HEK293T (cell line): ENCODE results near the gene GXYLT1.

Experiments
- CTCF ChIA-PET: fragments of 350-600 bp; formaldehyde crosslinking; extraction: SDS; loops from one replicate; lab custom pipeline; 2021; ENCODE audit warnings: antibody characterized with exemption, inconsistent platforms; lab: Yijun Ruan, JAX
- POLR2A ChIA-PET: fragments of 350-600 bp; formaldehyde crosslinking; extraction: SDS; loops from one replicate; lab custom pipeline; 2020; ENCODE audit warnings: antibody characterized with exemption, inconsistent platforms; lab: Yijun Ruan, JAX
- DNase-seq: peaks from one replicate; pipeline ENCODE4 v3.0.0; 2012; ENCODE audit warnings: mixed read lengths; ENCODE audit errors: extremely low spot score
- ARNT ChIP-seq: fragments of 450-650 bp; IDR thresholded peaks from 2 replicates; pipeline ENCODE4 v1.6.1; 2017; ENCODE audit warnings: mild to moderate bottlenecking
- BHLHE40 ChIP-seq: fragments of 450-650 bp; IDR thresholded peaks from 2 replicates; pipeline ENCODE4 v1.6.1; 2016; ENCODE audit warnings: mild to moderate bottlenecking, moderate library complexity, borderline replicate concordance
- CTBP1 ChIP-seq: fragments of 450-650 bp; IDR thresholded peaks from 2 replicates; pipeline ENCODE4 v1.6.1; 2016; ENCODE audit warnings: borderline replicate concordance
- ELF4 ChIP-seq: fragments of 450-650 bp; IDR thresholded peaks from 2 replicates; pipeline ENCODE4 v1.6.1; 2017; ENCODE audit warnings: antibody characterized with exemption
- FOXA1 ChIP-seq: fragments of 450-650 bp; IDR thresholded peaks from 2 replicates; pipeline ENCODE4 v1.6.1; 2016; ENCODE audit warnings: mild to moderate bottlenecking
- FOXK2 ChIP-seq: fragments of 450-650 bp; IDR thresholded peaks from 2 replicates; pipeline ENCODE4 v1.6.1; 2016; ENCODE audit warnings: mild to moderate bottlenecking
- FOXM1 ChIP-seq: fragments of 450-650 bp; IDR thresholded peaks from 2 replicates; pipeline ENCODE4 v1.6.1; 2017; ENCODE audit warnings: mild to moderate bottlenecking, borderline replicate concordance
- HDGF ChIP-seq: fragments of 450-650 bp; IDR thresholded peaks from 2 replicates; pipeline ENCODE4 v1.6.1; 2017; ENCODE audit warnings: antibody characterized with exemption, borderline replicate concordance
- L3MBTL2 ChIP-seq: fragments of 450-650 bp; conservative IDR thresholded peaks from 2 replicates; pipeline ENCODE4 v1.6.1; 2016; ENCODE audit warnings: mild to moderate bottlenecking
- LEF1 ChIP-seq: fragments of 450-650 bp; IDR thresholded peaks from 2 replicates; pipeline ENCODE4 v1.6.1; 2017; ENCODE audit warnings: mild to moderate bottlenecking, borderline replicate concordance
- NFRKB ChIP-seq: fragments of 450-650 bp; IDR thresholded peaks from 2 replicates; pipeline ENCODE4 v1.6.1; 2016; ENCODE audit warnings: mild to moderate bottlenecking, moderate library complexity
- SP1 ChIP-seq: fragments of 450-650 bp; IDR thresholded peaks from 2 replicates; pipeline ENCODE4 v1.6.1; 2017
- SUZ12 ChIP-seq: fragments of 450-650 bp; IDR thresholded peaks from 2 replicates; pipeline ENCODE4 v1.6.1; 2016; ENCODE audit warnings: mild to moderate bottlenecking
- TARDBP ChIP-seq: fragments of 450-650 bp; IDR thresholded peaks from 2 replicates; pipeline ENCODE4 v1.6.1; 2016
- ZNF384 ChIP-seq: fragments of 450-650 bp; IDR thresholded peaks from 2 replicates; pipeline ENCODE4 v1.6.1; 2016
- TF ChIP-seq, protein P1 (sequence below): fragments of 450-650 bp; IDR thresholded peaks from 2 replicates; pipeline ENCODE4 v1.6.1; 2016

Gene GXYLT1

DNA sequence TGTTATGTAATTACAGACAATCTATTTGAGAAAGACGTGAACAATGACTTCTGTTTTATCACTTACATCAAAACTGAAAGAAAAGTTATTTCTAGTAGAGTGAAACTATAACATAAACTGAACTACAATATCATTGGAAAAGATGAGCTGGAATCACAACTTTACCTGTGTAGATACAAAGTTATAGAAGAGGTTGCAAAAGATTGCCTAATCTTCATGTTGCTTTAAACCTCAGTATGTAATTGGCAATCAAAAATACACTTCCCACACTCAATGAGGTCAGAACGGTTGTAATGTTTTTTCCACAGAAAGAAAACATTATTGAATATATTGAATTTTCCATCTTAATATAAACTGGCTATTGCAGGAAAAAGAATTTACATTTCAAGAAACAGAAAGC, 37.7 kb upstream of the GXYLT1 start:
- no peak for TF ChIP-seq TARDBP
- no peak for DNase-seq
- CTCF ChIA-PET = interaction anchor here (0.7 kb wide), 1 partner anchor 923 kb away, joined by 3 read pairs; no protein-coding TSS in a partner anchor
- POLR2A ChIA-PET = no interaction called here

DNA sequence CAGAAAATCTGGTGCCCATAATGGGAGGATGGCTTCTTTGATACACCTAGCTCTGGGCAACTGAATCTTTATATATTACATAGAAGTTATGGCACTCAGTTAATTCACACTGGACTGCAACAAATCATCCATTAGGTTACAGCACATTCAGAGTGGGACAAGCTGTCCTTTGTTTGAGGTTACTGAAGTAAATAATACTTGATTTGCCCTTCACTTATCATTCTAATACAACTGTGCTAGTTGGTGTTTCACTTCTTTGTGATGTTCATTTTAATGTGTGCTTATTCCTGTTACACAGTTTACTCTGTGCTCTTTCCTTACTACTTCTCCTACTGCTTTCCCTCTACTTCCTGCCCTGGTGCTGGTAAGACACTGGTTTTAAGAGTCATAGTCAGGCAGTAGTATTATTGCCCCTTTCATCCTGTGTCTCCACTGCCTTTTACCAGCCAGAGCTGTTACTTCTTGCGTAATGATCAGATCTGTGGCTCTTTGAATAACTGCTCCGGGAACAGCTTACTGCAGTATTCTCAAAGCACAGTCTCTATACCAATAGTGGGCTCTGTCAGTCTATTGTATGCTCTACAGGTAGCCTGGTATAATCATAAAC, 36.4 kb upstream of the GXYLT1 start:
- TF ChIP-seq FOXA1 (no peak), ELF4 (no peak), SP1 (no peak), FOXM1 (no peak), NFRKB (no peak), LEF1 (no peak), ARNT (no peak), HDGF (no peak)
- TF ChIP-seq, protein P1, sequence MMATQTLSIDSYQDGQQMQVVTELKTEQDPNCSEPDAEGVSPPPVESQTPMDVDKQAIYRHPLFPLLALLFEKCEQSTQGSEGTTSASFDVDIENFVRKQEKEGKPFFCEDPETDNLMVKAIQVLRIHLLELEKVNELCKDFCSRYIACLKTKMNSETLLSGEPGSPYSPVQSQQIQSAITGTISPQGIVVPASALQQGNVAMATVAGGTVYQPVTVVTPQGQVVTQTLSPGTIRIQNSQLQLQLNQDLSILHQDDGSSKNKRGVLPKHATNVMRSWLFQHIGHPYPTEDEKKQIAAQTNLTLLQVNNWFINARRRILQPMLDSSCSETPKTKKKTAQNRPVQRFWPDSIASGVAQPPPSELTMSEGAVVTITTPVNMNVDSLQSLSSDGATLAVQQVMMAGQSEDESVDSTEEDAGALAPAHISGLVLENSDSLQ = no peak
- DNase-seq = no peak
- CTCF ChIA-PET = no interaction called here
- POLR2A ChIA-PET = no interaction called here

DNA sequence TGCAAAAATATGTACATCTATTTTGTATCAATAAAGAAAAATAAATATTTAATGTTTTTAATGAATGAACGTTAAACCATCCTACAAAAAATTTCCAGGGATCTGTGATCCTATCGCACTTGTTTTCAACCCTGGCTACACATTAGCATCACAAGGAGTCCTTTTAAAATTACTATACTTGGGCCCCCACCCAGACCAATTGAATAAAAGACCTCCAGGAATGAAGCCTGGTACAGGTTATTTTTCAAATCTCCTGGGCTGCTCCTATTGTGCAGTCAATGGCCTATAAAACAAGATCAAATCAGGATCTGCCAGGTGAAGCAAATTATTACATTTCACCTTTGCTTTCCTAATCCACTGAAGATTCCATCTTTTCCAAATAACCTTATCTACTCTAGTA, 33.4 kb upstream of the GXYLT1 start:
- CTCF ChIA-PET = no interaction called here

DNA sequence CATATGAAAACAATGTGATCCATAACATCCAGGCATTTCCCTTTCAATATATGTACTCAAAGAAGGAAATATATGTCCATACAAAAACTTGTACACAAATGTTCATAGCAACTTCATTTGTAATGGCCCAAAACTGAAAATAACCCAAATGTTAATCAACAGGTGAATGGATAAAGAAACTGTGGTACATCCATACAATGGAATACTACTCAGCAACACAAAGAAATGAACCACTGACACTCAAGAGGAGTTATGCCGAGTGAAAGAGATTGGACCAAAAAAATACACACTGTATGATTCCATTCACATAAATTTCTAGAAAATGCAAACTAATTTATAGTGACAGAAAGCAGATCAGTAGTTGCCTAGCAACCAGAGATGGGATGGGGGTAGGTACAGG, 30.3 kb upstream of the GXYLT1 start:
- POLR2A ChIA-PET = no interaction called here
- no peak for TF ChIP-seq L3MBTL2
- no peak for TF ChIP-seq NFRKB
- no peak for TF ChIP-seq ZNF384
- no peak for TF ChIP-seq FOXA1
- TF ChIP-seq FOXM1 = no peak
- TF ChIP-seq HDGF = no peak
- TF ChIP-seq LEF1 = no peak
- TF ChIP-seq, protein P1 = no peak
- no peak for TF ChIP-seq SUZ12
- no peak for TF ChIP-seq ARNT
- no peak for TF ChIP-seq CTBP1
- TF ChIP-seq TARDBP = no peak
- no peak for TF ChIP-seq FOXK2
- CTCF ChIA-PET = no interaction called here
- DNase-seq = no peak

More for the DNA sequence above, 33.4 kb upstream of the GXYLT1 start:
- TF ChIP-seq CTBP1 (no peak), FOXM1 (no peak), NFRKB (no peak), TARDBP (no peak), SUZ12 (no peak), SP1 (no peak), FOXA1 (no peak), BHLHE40 (no peak), LEF1 (no peak), L3MBTL2 (no peak), HDGF (no peak), FOXK2 (no peak)
- TF ChIP-seq, protein P1 = no peak
- DNase-seq = no peak
- POLR2A ChIA-PET = no interaction called here

DNA sequence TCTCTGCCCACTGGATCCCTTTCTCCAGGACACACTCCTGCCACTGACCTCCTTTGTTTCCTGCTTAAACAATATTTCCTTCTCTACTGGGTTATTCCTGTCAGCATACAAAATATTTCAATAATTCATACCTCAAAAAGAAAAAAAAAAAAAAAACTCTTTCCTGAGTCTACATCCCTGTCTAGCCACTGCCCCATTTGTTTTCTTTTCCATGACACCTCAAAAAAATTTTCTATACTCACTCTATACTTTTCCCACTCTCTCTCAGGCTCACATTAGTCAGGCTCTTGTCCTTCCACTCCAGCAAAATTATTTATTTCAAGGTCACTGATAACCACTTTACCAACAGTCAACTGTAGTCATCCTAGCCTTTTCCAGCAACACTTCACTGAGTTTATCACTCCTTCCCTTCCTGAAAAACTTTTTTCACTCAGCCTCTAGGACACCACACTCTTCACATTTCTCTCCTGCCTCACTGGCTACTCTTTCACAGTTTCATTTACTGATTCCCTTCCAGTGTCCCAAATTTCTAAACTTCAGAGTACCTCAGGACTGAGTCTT, 29.4 kb upstream of the GXYLT1 start:
- ChIA-PET POLR2A (no interaction called here), CTCF (no interaction called here)

DNA sequence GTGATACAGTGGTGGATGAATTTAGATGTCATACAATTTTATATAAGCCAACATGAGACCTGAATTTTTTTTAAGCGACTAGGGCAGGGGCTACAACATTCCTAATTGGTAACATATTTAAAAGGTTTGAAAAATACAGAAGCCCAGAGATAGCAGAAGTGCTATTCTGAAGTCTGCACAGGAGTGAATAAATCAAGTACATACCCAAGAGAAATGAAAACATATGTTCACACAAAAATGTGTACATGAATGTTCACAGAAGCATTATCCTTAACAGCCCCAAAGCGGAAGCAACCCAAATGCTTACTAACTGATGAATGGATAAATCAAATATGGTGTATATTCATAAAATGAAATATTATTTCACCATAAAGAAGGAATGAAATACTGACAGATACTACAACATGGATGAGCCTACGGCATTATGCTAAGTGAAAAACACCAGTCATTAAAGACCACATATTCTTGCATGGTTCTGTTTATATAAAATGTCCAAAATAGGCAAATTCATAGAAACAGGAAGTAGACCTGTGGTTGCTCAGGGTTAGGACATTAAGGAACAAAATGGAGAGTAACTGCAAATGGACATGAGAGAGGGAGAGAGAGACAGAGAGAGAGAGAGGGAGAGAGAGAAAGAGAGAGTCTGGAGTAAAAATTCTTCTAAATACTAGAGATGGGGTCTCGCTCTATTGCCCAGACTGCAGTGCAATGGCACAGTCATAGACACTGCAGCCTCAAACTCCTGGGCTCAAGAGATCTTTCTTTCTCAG, 28.0 kb upstream of the GXYLT1 start:
- ChIA-PET CTCF (no interaction called here), POLR2A (no interaction called here)
- no peak for DNase-seq
- no peak for TF ChIP-seq ARNT
- TF ChIP-seq NFRKB = no peak
- TF ChIP-seq SP1 = no peak
- no peak for TF ChIP-seq HDGF
- TF ChIP-seq FOXK2 = no peak
- TF ChIP-seq ZNF384 = no peak
- no peak for TF ChIP-seq BHLHE40
- TF ChIP-seq FOXA1 = no peak
- TF ChIP-seq, protein P1 = no peak
- TF ChIP-seq ELF4 = no peak
- TF ChIP-seq L3MBTL2 = no peak
- TF ChIP-seq CTBP1 = no peak
- no peak for TF ChIP-seq FOXM1
- no peak for TF ChIP-seq SUZ12
- TF ChIP-seq LEF1 = no peak
- TF ChIP-seq TARDBP = no peak

More for the DNA sequence above, 29.4 kb upstream of the GXYLT1 start:
- no peak for TF ChIP-seq SP1
- TF ChIP-seq L3MBTL2 = no peak
- no peak for TF ChIP-seq ZNF384
- no peak for DNase-seq
